BJ (cell line): ENCODE results near the gene EIF2A. TPM values are rescaled to one million over a fixed set of nuclear protein-coding genes. Genes with fewer than 3 reads are reported as not detected.

Source experiments
- CTCF ChIA-PET: fragments of 350-600 bp; formaldehyde crosslinking; extraction: SDS; loops from one replicate; lab custom pipeline; 2021; ENCODE audit warnings: antibody characterized with exemption, inconsistent platforms; lab: Yijun Ruan, JAX
- POLR2A ChIA-PET: fragments of 300-600 bp; sonication (Branson Sonifier 250); formaldehyde crosslinking; extraction: SDS; loops from one replicate; lab custom pipeline; 2021; ENCODE audit warnings: antibody characterized with exemption; lab: Charles Lee
- DNase-seq: peaks from one replicate; pipeline ENCODE4 v3.0.0-alpha.2; 2011; ENCODE audit warnings: low read depth
- H3K27me3 ChIP-seq: 2 replicates; pipeline ENCODE4 v1.6.0; 2011; ENCODE audit warnings: low read length; ENCODE audit not compliant: control insufficient read depth, insufficient read depth
- H3K36me3 ChIP-seq: 2 replicates; pipeline ENCODE4 v1.5.1; 2011; ENCODE audit warnings: low read length; ENCODE audit not compliant: control insufficient read depth, insufficient read depth
- H3K4me3 ChIP-seq: 2 replicates; pipeline ENCODE4 v1.5.1; 2011; ENCODE audit warnings: low read depth, mild to moderate bottlenecking, control low read depth, low read length
- polyA plus RNA-seq: library from polyadenylated mRNA; depleted of rRNA; stranded (reverse); fragments of >200 nt; gene quantifications from 2 replicates; pipeline ENCODE4 v1.2.3, GENCODE V29; 2011
- TF ChIP-seq, protein P1 (sequence below): IDR thresholded peaks from 2 replicates; pipeline ENCODE4 v1.5.1; 2011; ENCODE audit warnings: low read depth, mild to moderate bottlenecking, control low read depth, inconsistent platforms, low read length, moderate library complexity; ENCODE audit not compliant: insufficient read depth

The EIF2A gene
- polyA plus RNA-seq, 1 experiment: 53.1 TPM

DNA sequence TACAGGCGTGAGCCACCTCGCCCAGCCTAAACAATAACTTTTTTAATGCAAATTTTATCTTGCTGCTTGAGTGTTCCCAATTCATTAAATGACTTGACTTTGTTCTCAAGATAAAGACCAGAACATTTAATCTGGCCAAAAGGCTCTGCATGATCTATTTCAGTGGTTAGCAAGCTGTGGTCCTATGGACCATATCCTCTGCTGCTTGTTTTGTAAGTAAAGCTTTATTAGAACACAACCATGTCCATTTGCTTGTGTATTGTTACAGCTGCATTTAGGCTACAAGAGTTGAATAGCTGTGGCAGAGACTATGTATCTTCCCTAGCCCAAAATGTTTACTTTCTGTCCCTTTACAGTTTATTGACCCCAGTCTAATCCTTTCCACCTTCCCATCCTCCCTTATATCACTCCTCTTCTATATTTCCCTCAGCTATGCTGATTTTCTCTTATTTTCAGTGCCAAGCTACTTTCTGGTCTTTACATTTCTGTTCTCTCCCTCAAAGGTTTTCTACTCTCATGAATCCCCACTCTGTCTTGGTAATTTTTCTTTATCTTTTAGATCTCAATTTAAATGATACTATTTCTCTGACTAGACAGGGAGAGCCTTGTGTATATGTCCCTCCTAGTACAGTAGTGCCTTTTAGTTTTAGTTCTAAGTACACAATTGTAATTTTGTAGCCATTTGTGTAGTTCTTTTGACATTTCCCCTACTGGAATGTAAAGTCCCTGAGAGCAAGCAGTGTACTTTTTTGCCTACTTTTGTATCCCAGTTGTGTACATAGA lies 79.8 kb downstream of the EIF2A start:
- ChIA-PET POLR2A (no interaction called here), CTCF (interaction anchor here (1.1 kb wide), 1 partner anchor 95 kb away, joined by 3 read pairs; no protein-coding TSS in a partner anchor)
- Histone ChIP-seq H3K27me3 (no peaks in the 10 kb centered on the region), H3K4me3 (no peak overlapping the region), H3K36me3 (peaks cover 2% of the 10 kb centered on the region; the same call in 1 of the 2 replicates)
- DNase-seq: no peak
- TF ChIP-seq, protein P1, sequence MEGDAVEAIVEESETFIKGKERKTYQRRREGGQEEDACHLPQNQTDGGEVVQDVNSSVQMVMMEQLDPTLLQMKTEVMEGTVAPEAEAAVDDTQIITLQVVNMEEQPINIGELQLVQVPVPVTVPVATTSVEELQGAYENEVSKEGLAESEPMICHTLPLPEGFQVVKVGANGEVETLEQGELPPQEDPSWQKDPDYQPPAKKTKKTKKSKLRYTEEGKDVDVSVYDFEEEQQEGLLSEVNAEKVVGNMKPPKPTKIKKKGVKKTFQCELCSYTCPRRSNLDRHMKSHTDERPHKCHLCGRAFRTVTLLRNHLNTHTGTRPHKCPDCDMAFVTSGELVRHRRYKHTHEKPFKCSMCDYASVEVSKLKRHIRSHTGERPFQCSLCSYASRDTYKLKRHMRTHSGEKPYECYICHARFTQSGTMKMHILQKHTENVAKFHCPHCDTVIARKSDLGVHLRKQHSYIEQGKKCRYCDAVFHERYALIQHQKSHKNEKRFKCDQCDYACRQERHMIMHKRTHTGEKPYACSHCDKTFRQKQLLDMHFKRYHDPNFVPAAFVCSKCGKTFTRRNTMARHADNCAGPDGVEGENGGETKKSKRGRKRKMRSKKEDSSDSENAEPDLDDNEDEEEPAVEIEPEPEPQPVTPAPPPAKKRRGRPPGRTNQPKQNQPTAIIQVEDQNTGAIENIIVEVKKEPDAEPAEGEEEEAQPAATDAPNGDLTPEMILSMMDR: no peak

DNA sequence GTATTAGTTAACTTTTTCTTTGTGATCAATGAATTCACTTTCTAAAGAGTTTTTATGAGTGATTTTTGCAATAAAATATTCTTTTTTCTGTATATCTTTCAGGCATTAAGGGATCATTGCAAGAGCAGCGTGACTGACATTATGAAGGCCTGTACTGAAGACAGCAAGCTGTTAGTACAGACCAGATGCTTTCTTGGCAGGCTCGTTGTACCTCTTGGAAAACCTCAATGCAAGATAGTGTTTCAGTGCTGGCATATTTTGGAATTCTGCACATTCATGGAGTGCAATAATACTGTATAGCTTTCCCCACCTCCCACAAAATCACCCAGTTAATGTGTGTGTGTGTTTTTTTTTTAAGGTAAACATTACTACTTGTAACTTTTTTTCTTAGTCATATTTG lies 81.0 kb downstream of the EIF2A start:
- POLR2A ChIA-PET: no interaction called here
- CTCF ChIA-PET: no interaction called here
- Histone ChIP-seq H3K27me3 (no peaks in the 10 kb centered on the region), H3K4me3 (no peak overlapping the region), H3K36me3 (peaks cover 2% of the 10 kb centered on the region; the same call in 1 of the 2 replicates)
- no peak for DNase-seq
- TF ChIP-seq, protein P1: no peak

DNA sequence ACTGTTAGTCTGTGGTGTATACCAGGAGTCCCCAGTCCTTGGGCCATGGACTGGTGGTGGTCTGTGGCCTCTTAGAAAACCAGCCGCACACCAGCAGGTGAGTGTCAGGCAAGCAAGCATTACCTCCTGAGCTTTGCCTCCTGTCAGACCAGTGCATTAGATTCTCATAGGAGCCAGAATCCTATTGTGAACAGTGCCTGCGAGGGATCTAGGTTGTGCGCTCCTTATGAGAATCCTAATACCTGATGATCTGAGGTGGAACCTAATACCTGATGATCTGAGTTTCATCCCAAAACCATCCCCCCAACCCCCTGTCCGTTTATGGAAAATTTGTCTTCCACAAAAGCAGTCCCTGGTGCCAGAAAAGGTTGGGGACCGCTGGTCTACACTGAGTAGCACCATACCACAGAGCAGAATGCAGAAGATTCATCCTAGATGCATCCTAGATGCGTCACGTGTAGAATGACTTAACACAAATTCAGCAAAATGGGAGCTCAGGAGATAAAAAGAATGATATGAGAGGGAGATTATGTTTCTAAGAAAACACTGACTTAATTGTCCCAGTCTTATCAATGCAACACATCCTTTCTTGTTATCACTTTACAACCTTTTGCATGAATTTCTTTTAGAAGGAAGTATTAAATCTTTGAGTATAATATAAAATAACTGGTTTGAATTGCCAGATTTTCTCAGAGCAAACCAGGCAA lies 85.1 kb downstream of the EIF2A start:
- TF ChIP-seq, protein P1: no peak
- no peak for DNase-seq
- no peak overlapping the region for H3K4me3 ChIP-seq
- no peaks in the 10 kb centered on the region for H3K27me3 ChIP-seq
- ChIA-PET POLR2A (no interaction called here), CTCF (no interaction called here)
- peaks cover 2% of the 10 kb centered on the region; the same call in 1 of the 2 replicates for H3K36me3 ChIP-seq

DNA sequence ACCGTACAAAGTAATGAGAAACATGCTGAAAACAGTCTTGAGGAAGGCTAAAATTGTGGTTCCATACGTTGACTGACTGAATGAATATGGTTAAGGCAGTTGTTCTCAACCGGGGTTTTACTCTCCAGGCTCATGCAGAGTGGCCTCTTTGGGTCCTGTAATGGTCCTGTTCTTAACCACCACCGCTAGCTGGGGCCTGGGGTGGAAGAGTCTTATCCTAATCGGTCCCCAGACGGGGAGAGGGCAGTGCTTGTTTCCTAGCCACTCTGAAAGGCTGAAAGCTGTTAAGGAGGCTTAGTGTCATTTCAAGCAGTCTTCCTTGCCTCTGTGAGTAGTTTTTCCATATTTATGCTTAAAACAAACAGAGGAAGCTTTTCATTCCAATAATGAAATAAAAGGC lies 88.5 kb downstream of the EIF2A start:
- H3K36me3 ChIP-seq: peaks cover 2% of the 10 kb centered on the region; the same call in 1 of the 2 replicates
- ChIA-PET POLR2A (no interaction called here), CTCF (no interaction called here)
- TF ChIP-seq, protein P1: no peak
- H3K4me3 ChIP-seq: no peak overlapping the region
- no peaks in the 10 kb centered on the region for H3K27me3 ChIP-seq
- no peak for DNase-seq

DNA sequence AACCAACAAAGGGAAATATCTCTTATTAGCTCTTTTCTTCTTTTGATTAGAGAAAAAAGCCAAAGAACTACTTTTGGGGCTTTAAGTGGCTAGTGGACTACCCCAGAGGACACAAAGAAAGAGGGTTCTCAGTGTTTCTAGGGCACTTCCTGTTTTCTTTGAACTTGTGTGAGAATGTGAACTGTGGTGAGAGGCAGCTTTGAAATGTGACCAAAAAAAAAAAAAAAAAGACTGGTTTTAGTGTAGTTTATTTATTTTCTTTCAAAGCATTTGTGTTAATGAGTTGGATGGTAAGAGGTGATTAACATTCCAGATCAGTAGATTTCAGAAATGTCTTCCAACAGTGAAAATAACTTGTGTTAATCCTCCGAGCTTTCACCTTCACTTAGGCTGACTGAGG lies 88.9 kb downstream of the EIF2A start:
- Histone ChIP-seq H3K36me3 (peaks cover 2% of the 10 kb centered on the region; the same call in 1 of the 2 replicates), H3K4me3 (no peak overlapping the region), H3K27me3 (no peaks in the 10 kb centered on the region)
- ChIA-PET POLR2A (interaction anchor here (0.5 kb wide), 1 partner anchor 93 kb away, joined by 3 read pairs; no protein-coding TSS in a partner anchor), CTCF (no interaction called here)
- TF ChIP-seq, protein P1: no peak
- DNase-seq: no peak
